Panc1 (cell line): ENCODE results near the gene ITSN2.

Source experiments
- CTCF ChIP-seq: fragments of 450-650 bp; IDR thresholded peaks from 2 replicates; pipeline ENCODE4 v1.5.1; 2017; ENCODE audit warnings: mild to moderate bottlenecking
- POLR2AphosphoS5 ChIP-seq: IDR thresholded peaks from 2 replicates; pipeline ENCODE4 v1.6.1; 2012; ENCODE audit warnings: mild to moderate bottlenecking, low read depth, low read length, moderate library complexity
- SIN3A ChIP-seq: IDR thresholded peaks from 2 replicates; pipeline ENCODE4 v1.6.1; 2012; ENCODE audit warnings: low read depth, mild to moderate bottlenecking, low read length, moderate library complexity, borderline replicate concordance; ENCODE audit not compliant: insufficient read depth
- TCF7L2 ChIP-seq: IDR thresholded peaks from 2 replicates; pipeline ENCODE4 v1.6.1; 2011; ENCODE audit warnings: mild to moderate bottlenecking, low read depth, low read length, inconsistent platforms

DNA sequence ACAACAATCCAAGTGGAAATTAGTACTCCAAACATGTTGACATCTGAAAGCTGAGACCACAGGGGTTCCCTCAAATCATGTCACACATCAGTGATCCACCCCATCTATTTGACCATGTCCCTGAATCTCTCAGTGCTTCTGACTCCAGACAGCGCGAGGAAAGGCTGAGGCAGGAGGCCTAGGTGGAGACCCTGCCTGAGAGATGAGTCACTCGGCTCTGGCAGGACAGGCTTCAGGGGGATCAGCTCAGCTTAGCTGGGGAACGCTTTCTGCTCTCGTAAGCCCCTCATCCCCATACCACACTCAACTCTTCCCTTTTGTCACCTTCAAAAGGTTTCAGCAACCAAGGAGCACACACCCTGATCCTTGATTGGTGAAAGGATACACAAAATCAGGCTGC, 191.3 kb downstream of the ITSN2 start:
- no peak for TF ChIP-seq POLR2AphosphoS5
- TF ChIP-seq CTCF: no peak
- TF ChIP-seq TCF7L2: no peak
- TF ChIP-seq SIN3A: no peak
